B cell (primary cell): ENCODE measurements around the gene LSS. TPM values are rescaled to one million over a fixed set of nuclear protein-coding genes. Genes with fewer than 3 reads are reported as not detected.

Experiments
- ATAC-seq: fragments of 200-7000 bp; cut with Tn5 transposase; one replicate; pipeline ENCODE4 v1.10.0; 2021; ENCODE audit warnings: low read depth, mild to moderate bottlenecking, moderate number of reproducible peaks, moderate library complexity
- CTCF ChIA-PET: fragments of 350-600 bp; sonication (Branson Sonifier 250); formaldehyde crosslinking; loops from one replicate; lab custom pipeline; 2021; ENCODE audit warnings: antibody characterized with exemption, inconsistent platforms; lab: Charles Lee
- POLR2A ChIA-PET: fragments of 350-600 bp; sonication (Branson Sonifier 250); formaldehyde crosslinking; loops from one replicate; lab custom pipeline; 2021; ENCODE audit warnings: antibody characterized with exemption; lab: Charles Lee
- DNase-seq: peaks from one replicate; pipeline ENCODE4 v3.0.0; 2013
- H2AFZ ChIP-seq: 2 replicates; pipeline ENCODE4 v1.6.1; 2012; ENCODE audit warnings: mild to moderate bottlenecking, low read depth, low read length; ENCODE audit not compliant: insufficient read depth, poor library complexity, severe bottlenecking
- H3K27ac ChIP-seq, 2 donors: 1 replicate in 1 of 2; 2 replicates in 1 of 2; pipeline ENCODE4 v1.5.1; 2012 to 2013; ENCODE audit warnings: low read length in 2 of 2, mild to moderate bottlenecking in 2 of 2, moderate library complexity in 1 of 2
- H3K27me3 ChIP-seq, 4 experiments: fragments of 200-600 bp in 1 of 4; sonication (generic) in 1 of 4; replicated peaks in 1 of 4; 1 replicate in 2 of 4; 2 replicates in 2 of 4; pipeline versions ENCODE4 v1.6.1 to v1.7.0; 2013 to 2016; ENCODE audit warnings: low read length in 3 of 4, mild to moderate bottlenecking in 2 of 4, mixed read lengths in 1 of 4, moderate library complexity in 1 of 4; ENCODE audit not compliant: insufficient read depth in 4 of 4, control insufficient read depth in 3 of 4; ENCODE audit errors: control extremely low read depth in 1 of 4
- H3K36me3 ChIP-seq, 2 experiments: replicated peaks in 1 of 2; 1 replicate in 1 of 2; 2 replicates in 1 of 2; pipeline versions ENCODE4 v1.6.1 to v1.7.1; 2013; ENCODE audit warnings: low read length in 1 of 2; ENCODE audit not compliant: insufficient read depth in 2 of 2, control insufficient read depth in 1 of 2; ENCODE audit errors: control extremely low read depth in 1 of 2, extremely low read depth in 1 of 2
- H3K4me1 ChIP-seq, 2 donors: fragments of 200-600 bp in 1 of 2; sonication (generic) in 1 of 2; 1 replicate in 1 of 2; 2 replicates in 1 of 2; pipeline versions ENCODE4 v1.5.1 to v1.6.1; 2013 to 2017; ENCODE audit warnings: low read length in 2 of 2; ENCODE audit not compliant: control insufficient read depth in 2 of 2, insufficient read depth in 2 of 2
- H3K4me2 ChIP-seq: replicated peaks from 2 replicates; pipeline ENCODE3; 2012; ENCODE audit warnings: mild to moderate bottlenecking, low read depth, low read length; ENCODE audit not compliant: poor library complexity, severe bottlenecking
- H3K4me3 ChIP-seq, 5 experiments: fragments of 200-600 bp in 1 of 5; sonication (generic) in 1 of 5; 1 replicate in 3 of 5; 2 replicates in 2 of 5; pipeline versions ENCODE4 v1.5.1 to v1.7.0; 2011 to 2016; ENCODE audit warnings: low read length in 4 of 5, mild to moderate bottlenecking in 4 of 5, low read depth in 2 of 5, control low read depth in 1 of 5, moderate library complexity in 1 of 5; ENCODE audit not compliant: insufficient read depth in 1 of 5; ENCODE audit errors: control extremely low read depth in 1 of 5, extremely low read depth in 1 of 5
- H3K79me2 ChIP-seq: fragments of 200-600 bp; sonication (generic); one replicate; pipeline ENCODE4 v1.6.0; 2016; ENCODE audit warnings: low read length; ENCODE audit not compliant: control insufficient read depth, insufficient read depth
- H3K9ac ChIP-seq: fragments of 200-600 bp; sonication (generic); 2 replicates; pipeline ENCODE4 v1.6.1; 2017; ENCODE audit warnings: mild to moderate bottlenecking, low read length, moderate library complexity
- H3K9me3 ChIP-seq, 3 donors: one replicate each; pipeline versions ENCODE4 v1.6.1 to v1.7.1; 2013; ENCODE audit warnings: low read length in 2 of 3; ENCODE audit not compliant: control insufficient read depth in 2 of 3, insufficient read depth in 1 of 3; ENCODE audit errors: control extremely low read depth in 1 of 3
- H4K20me1 ChIP-seq: 2 replicates; pipeline ENCODE4 v1.6.0; 2012; ENCODE audit warnings: mild to moderate bottlenecking, low read length; ENCODE audit not compliant: insufficient read depth, control insufficient read depth, poor library complexity, severe bottlenecking
- H3K27ac Mint-ChIP-seq: one replicate; pipeline ENCODE4 v1.8.0; 2021; ENCODE audit warnings: mixed read lengths
- H3K27me3 Mint-ChIP-seq: one replicate; pipeline ENCODE4 v1.8.0; 2021; ENCODE audit warnings: mixed read lengths
- H3K4me1 Mint-ChIP-seq: one replicate; pipeline ENCODE4 v1.8.0; 2021; ENCODE audit warnings: mixed read lengths
- H3K4me3 Mint-ChIP-seq: one replicate; pipeline ENCODE4 v1.8.0; 2021; ENCODE audit warnings: mixed read lengths
- H3K9me3 Mint-ChIP-seq: one replicate; pipeline ENCODE4 v1.8.0; 2022; ENCODE audit warnings: mixed read lengths; ENCODE audit not compliant: insufficient read depth
- CTCF ChIP-seq: fragments of 200-600 bp; IDR thresholded peaks from one replicate; pipeline ENCODE4 v1.8.0; 2022; ENCODE audit warnings: antibody characterized with exemption, mild to moderate bottlenecking
- EZH2 ChIP-seq: IDR thresholded peaks from 2 replicates; pipeline ENCODE4 v1.6.1; 2012; ENCODE audit warnings: borderline replicate concordance, low read depth, mild to moderate bottlenecking, moderate library complexity, low read length; ENCODE audit not compliant: insufficient read depth, poor library complexity, severe bottlenecking
- WGBS: methylation state at CpG from one replicate; pipeline ENCODE4 v1.1.5; 2013; ENCODE audit warnings: missing lambda C conversion rate; ENCODE audit not compliant: insufficient coverage; 5-methylcytosine and 5-hydroxymethylcytosine counted together
- intact Hi-C: fragments of 100-400 bp; cut with micrococcal nuclease; formaldehyde crosslinking; loops from one replicate; pipeline ENCODE4 v1.10.0; 2022
- polyA plus RNA-seq: library from polyadenylated mRNA; depleted of rRNA; stranded (reverse); fragments of >200 nt; gene quantifications from 2 replicates; pipeline ENCODE4 v1.2.3, GENCODE V29; 2012
- total RNA-seq, 2 donors: library from RNA; stranded (reverse); fragments of 120-200 nt in 1 of 2; gene quantifications; 1 replicate in 1 of 2; 2 replicates in 1 of 2; pipeline versions ENCODE4 v1.2.3 to v1.2.4, GENCODE V29; 2013 to 2022

Gene LSS
- total and polyA plus RNA-seq, 2 donors (not counting 1 experiment from before 2014, with no cell fraction given): 30.2 to 58.1 TPM

- no peaks in the 10 kb centered on the region for H3K36me3 ChIP-seq
- POLR2A ChIA-PET: no interaction called here
- CTCF ChIA-PET: no interaction called here
- H3K27me3 ChIP-seq: no peaks in the 10 kb centered on the region
- no peak overlapping the region for H3K4me2 ChIP-seq
- no peaks in the 10 kb centered on the region for H4K20me1 ChIP-seq
- H3K27me3 Mint-ChIP-seq: no peaks in the 10 kb centered on the region
- no peak overlapping the region for H3K4me3 Mint-ChIP-seq
- no peak overlapping the region for H2AFZ ChIP-seq
- no peak overlapping the region for H3K4me3 ChIP-seq
- H3K27ac ChIP-seq: no peak overlapping the region
- DNase-seq (no peak), ATAC-seq (no peak)
- no peaks in the 10 kb centered on the region for H3K4me1 ChIP-seq
- H3K4me1 Mint-ChIP-seq: no peaks in the 10 kb centered on the region
- WGBS: 90% methylated on average over 13 of the region's 16 CpGs
- H3K9ac ChIP-seq: no peak overlapping the region
- H3K9me3 Mint-ChIP-seq: no peaks in the 10 kb centered on the region
- no peaks in the 10 kb centered on the region for H3K9me3 ChIP-seq
- intact Hi-C loops: no loop called here
- H3K79me2 ChIP-seq: no peaks in the 10 kb centered on the region
- no peak overlapping the region for H3K27ac Mint-ChIP-seq
- TF ChIP-seq EZH2: no peak
- TF ChIP-seq CTCF: no peak
Observed at GRCh38 chr21:46210378-46211136, 18.0 kb downstream of the LSS start.

GRCh38 chr21:46208761-46209721, 19.5 kb downstream of the LSS start:
- ATAC-seq (no peak), DNase-seq (no peak)
- H3K79me2 ChIP-seq: no peaks in the 10 kb centered on the region
- H3K9ac ChIP-seq: no peak overlapping the region
- Mint-ChIP-seq H3K9me3 (no peaks in the 10 kb centered on the region), H3K27me3 (no peaks in the 10 kb centered on the region), H3K4me1 (no peaks in the 10 kb centered on the region), H3K4me3 (no peak overlapping the region), H3K27ac (no peak overlapping the region)
- H2AFZ ChIP-seq: no peak overlapping the region
- 96% methylated on average over 22 of the region's 23 CpGs for WGBS
- no peaks in the 10 kb centered on the region for H3K9me3 ChIP-seq
- no peak overlapping the region for H3K27ac ChIP-seq
- intact Hi-C loops: no loop called here
- H3K27me3 ChIP-seq: no peaks in the 10 kb centered on the region
- CTCF ChIA-PET: no interaction called here
- H3K36me3 ChIP-seq: peaks cover 1 to 3% of the 10 kb centered on the region in 2 experiments
- H4K20me1 ChIP-seq: no peaks in the 10 kb centered on the region
- H3K4me1 ChIP-seq: no peaks in the 10 kb centered on the region
- POLR2A ChIA-PET: no interaction called here
- H3K4me2 ChIP-seq: no peak overlapping the region
- TF ChIP-seq CTCF (no peak), EZH2 (no peak)
- H3K4me3 ChIP-seq: no peak overlapping the region
